Measurements from ENCODE around the gene IL6ST.
"Not testable (repeated sequence)": the region's sequence is repeated elsewhere in the genome, so short reads cannot be mapped to it uniquely, and the experiment has no call there.

IL6ST gene

DNA sequence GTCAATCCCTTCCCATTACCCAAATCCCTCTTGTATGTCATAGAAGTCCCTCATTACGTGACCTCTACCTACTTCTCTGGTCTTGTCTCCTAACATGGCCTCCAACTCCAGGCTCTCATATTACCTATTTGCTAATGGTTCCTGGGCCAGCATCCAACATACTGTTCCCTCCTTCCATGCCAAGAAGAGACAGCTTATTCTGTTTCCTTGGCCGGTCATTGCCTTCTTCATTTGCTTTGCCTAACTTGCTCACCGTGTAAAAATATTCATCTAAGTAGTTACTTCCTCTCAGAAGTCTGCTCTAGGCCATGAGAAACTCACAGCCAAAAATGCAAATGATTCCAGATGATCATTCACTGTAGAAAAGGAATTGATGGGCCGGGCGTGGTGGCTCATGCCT is 8.9 kb upstream of the IL6ST start:
- FAIRE-seq, result no peak

DNA sequence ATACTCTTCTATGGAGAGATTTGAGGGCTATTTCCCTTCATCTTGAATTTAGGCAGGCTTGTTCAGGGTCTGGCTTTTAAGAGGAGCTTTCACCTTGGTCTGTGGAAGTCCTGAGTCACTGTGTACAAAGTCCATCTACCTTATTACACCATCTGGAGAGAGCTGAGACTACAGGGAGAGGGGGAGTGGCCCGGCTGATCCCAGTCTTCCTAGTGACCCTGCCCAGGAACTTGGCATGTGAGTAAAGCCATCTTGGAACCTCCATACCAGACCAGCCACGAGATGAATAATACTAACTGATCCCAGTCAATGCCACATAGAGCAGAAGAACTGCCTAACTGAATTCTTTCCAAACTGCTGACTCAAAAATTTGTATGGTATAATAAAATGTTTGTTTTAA is 8.4 kb upstream of the IL6ST start:
- FAIRE-seq, result no peak

DNA sequence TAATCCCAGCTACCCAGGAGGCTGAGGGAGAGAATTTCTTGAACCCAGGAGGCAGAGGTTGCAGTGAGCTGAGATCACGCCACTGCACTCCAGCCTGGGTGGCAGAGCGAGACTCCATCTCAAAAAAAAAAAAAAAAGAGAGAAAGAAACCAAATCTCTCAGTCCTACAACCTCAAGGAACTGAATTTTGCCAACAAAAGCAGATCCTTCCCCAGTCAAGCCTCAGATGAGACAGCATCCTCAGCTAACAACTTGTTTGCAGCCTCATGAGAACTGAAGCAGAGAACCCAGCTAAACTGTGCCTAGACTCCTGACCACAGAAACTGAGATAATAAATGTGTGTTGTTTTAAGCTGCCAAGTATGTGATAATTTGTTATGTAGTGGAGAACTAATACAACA is 7.5 kb upstream of the IL6ST start:
- no peak for FAIRE-seq

- FAIRE-seq, result not testable (repeated sequence)
Observed at GRCh38 chr5:56000221-56000620, 5.5 kb upstream of the IL6ST start.

- no peak for FAIRE-seq
Observed at GRCh38 chr5:55998966-55999365, 4.2 kb upstream of the IL6ST start.

DNA sequence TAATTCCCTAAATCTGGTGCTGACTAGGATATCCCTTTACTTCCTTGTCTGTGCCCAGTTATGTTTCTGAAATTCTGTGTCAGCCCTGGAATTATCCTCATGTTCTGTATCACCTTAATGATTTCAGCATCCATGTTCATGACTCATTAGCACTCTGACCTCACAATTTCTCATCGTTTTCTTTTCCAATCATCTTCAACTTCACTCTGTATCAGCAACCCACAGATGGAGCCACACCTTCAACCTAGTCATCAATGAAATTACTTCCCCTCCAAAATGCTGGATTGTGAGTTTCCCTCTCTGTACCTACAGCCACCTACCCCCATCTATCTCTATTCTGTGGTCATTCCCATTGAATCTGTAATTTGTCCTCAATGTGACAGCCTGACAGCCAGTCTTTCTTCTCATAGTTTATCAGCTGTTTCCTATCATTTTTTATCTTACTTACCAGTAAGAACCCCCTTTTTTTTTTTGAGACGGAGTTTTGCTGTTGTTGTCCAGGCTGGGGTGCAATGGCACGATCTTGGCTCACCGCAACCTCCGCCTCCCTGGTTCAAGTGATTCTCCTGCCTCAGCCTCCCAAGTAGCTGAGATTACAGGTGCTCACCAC is 3.1 kb upstream of the IL6ST start:
- no peak for FAIRE-seq

- no peak for FAIRE-seq
Observed at GRCh38 chr5:55994998-55995914, 493 bp upstream of the IL6ST start.

DNA sequence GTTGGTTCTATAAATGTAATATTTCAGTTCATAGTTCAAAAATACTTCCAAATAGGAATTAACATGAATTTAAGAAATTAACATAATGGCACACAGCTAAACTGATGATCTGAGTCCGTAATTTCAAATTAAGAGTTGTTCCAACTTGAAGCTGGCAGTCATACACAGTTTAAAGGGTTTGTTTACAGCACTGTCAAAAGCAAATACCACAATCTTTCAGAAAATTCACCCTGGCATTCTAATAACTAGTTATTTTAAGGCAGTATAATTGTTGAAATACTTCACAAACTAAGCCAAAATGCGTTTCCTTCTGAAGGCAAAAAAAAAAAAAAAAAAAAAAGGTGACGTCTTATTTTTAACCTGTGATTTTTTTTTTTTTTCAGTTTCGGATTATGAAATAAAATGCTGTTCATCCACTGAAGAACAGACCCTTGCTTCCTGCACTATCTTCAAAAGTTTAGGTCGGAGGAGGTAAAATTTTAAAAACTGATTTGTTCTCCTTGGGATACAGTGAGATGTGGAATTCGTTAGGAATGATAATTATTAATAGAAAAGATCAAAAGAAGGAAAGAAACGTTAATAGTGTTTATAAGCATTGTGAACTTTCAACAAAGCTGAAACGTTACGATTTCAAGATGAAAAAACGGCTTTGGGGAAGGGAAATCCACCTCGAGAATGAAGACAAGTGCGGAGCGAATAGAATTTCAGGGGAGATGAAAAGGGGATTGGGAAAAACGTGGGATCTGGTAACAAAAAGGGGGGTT is 850 bp downstream of the IL6ST start:
- FAIRE-seq, result no peak

DNA sequence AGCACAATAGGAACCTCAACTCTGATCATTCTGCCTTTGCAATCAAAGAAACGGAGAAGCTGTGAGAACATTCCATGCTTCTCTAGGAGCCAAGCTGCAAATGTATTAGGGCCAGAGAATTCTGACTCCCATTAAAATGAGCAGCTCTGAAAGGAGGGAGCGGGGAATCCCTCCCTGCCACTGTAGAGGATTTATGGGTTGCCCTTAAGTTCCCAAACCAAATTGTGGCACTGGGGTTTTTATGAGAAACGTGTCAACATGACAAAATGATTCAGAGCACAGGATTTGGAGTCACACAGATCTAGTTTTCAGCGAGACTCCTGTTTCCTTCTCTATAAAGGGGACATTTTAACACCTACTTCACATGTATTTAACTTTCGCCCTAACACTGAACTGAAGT is 1.8 kb downstream of the IL6ST start:
- no peak for FAIRE-seq

DNA sequence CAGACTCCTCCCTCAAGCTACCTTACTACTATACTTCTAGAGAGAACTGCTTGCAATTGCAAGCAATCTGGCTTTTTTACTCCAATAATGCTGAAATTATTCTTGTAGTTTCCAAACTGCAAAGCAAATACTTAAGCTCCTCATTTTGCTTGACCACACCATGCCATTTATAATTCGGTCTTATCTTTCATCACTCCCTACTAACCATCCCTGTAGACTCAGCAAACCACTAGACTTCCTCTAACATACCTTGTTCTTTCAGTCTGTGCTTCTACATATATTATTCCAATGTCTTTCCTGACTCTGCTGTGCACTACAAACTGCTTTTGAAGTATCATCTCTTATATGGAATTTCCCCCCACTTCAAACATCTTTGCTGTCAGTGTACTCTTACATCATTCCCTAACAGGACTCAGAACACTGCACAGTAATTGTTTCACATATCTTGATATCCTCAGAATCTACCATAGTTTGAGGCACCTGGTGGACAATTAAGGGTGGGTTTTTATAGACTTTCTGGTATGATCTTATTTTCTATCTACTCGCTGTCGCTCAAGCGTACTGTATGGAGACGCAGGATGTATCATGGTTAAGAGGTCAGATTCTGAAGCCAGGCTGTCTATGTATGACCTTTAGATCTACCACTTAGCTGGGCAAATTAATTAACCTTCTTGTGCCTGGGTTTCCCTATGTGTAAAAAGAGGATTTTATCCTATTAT is 2.8 kb downstream of the IL6ST start:
- no peak for FAIRE-seq

GRCh38 chr5:55990895-55991294 is 3.9 kb downstream of the IL6ST start:
- not testable (repeated sequence) for FAIRE-seq

- no peak for FAIRE-seq
Observed at GRCh38 chr5:55989860-55990259, 4.9 kb downstream of the IL6ST start.

DNA sequence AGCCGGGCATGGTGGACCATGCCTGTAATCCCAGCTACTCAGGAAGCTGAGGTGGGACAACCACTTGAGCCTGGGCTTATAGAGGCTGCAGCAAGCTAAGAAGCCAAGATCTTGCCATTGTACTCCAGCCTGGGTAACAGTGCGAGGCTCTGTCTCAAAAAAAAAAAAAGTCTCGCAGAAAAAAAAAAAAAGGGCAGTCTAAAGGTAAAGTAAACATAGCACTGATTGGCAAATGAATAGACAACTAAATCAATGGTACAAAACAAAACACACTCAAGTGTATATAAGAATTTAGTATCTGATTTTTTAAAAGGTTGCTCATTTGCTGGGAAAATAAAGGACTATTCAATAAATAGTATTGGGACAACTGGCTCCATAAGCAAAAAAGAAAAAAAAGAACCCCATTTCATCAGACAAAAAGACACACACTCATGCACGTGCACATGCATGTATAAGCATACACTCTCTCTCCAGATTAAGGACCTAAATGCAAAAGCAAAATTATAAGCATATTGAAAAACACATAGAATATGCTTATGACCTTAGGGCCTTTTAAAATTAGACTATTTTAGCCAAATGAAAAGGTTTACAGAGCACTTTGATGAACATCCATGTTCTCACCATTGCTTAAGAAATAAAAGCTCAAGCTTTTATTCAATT is 5.7 kb downstream of the IL6ST start:
- FAIRE-seq, result no peak

GRCh38 chr5:55988428-55988827 is 6.3 kb downstream of the IL6ST start:
- FAIRE-seq, result not testable (repeated sequence)

DNA sequence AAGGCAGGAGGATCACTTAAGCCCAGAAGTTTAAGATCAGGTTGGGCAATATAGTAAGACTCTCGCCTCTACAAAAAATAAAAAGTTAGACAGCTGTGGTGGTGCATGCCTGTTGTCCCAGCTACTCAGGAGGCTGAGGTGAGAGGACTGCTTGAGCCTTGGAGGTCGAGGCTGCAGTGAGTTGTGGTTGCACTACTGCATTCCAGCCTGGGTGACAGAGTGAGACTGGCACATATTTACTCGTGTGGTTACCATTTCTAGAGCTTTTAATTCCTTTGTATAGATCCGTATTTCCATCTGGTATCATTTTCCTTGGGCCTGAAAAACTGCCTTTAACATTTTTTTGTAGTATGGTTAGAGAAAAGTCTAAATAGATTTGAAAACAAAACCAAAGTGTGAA is 7.8 kb downstream of the IL6ST start:
- FAIRE-seq, result no peak

GRCh38 chr5:55985181-55985580 is 9.6 kb downstream of the IL6ST start:
- FAIRE-seq, result no peak

GRCh38 chr5:55983986-55984385 is 10.8 kb downstream of the IL6ST start:
- FAIRE-seq, result no peak

GRCh38 chr5:55982957-55983381 is 11.8 kb downstream of the IL6ST start:
- FAIRE-seq, result no peak

DNA sequence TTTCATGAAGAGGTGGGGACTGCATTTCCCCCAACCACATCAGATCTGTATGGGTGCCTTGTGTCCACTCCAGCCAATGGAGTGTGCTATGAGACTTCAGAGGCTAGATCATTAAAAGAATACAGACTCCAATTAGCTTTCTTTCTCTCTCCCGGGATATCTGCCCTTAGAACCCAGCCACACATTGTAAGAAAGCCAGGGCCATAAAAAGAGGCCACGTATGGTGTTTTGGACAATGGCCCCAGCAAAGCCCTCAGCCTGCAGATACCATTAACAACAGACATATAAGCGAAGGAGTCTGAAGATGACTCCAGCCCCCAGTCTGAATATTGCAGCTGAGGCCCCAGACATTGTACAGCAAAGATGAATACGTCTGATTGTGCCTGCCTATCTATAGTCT is 21.5 kb downstream of the IL6ST start:
- no peak for FAIRE-seq

DNA sequence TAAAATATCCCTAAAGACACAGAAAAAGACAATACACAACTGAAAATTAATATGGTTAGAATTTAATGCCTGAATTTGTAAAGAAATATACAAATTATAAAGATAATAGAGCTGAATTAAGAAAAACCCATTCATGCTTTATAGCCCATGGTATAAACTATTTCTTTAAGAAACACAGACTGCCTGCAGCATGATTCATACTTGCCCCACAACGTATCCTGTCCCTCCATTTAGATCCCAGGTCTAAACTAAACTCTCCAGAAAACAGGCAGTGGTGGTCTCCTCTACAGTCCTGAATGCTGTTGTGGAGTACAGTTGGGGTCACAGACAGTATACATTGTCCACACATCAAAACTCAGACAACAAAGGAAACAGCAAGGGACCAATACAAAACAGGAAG is 24.8 kb downstream of the IL6ST start:
- no peak for FAIRE-seq

GRCh38 chr5:55966284-55966683 is 28.5 kb downstream of the IL6ST start:
- no peak for FAIRE-seq

DNA sequence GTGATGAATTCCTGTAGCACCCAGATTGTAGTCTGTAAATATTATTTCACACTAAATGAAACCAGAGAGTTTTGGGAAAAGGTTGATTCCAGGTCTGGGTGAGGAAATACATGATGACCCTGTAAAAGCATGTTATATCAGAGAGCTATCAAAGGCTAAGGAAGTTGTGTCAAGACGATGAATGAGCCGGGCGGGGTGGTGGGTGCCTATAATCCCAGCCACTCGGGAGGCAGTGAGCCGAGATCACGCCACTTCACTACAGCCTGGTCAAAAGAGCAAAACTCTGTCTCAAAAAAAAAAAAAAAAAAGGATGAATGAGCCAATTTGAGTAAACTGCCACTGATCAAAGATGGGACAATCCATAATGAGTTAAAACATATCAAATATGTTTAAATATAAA is 29.2 kb downstream of the IL6ST start:
- no peak for FAIRE-seq

All from colon (tissue), 2 donors.